GM12892 (cell line): ENCODE measurements around the gene TBC1D22A.

ENCODE experiments used
- POLR2A ChIP-seq: IDR thresholded peaks from 2 replicates; pipeline ENCODE4 v1.6.1; 2011; ENCODE audit warnings: low read depth, low read length, control low read depth
- POLR2AphosphoS5 ChIP-seq: IDR thresholded peaks from 2 replicates; pipeline ENCODE4 v1.6.1; 2011; ENCODE audit warnings: low read depth, low read length, control low read depth

DNA sequence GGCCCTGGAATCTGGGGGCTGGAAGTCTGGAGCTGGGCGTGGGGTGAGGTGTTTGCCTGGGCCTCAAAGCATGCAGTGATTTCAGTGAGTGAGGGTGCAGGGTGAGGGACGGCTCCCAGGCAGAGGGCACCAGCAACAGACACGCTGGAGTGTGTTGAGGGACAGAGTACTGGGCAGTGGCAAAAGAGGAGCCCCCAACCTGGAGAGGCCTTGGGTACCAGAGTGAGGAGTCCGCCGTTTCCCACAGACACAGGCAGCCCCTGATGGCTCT, 12.0 kb upstream of the TBC1D22A start:
- TF ChIP-seq POLR2A = no peak
- TF ChIP-seq POLR2AphosphoS5 = no peak
